ENCODE measurements around the gene TMEM167B.

DNA sequence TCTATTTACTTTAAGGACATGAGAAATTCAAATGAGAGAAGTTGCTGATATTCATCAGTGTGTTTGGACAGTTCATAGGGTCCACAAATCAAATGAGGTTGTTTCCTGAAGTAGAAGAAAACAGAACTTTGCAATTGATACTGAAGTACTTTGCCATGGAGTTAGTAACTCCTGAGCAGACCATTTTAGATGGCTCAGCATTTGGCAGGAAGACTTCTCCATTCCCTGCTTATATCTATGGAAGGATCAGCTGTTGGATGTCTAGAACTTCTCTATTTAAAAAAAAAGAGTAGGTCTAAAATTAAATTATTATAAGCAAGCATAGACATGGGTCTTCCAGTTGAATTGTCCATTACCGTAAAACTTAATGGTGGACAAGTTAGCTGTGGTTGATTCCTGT is 5.1 kb downstream of the TMEM167B start:
- TF ChIP-seq, protein P1, sequence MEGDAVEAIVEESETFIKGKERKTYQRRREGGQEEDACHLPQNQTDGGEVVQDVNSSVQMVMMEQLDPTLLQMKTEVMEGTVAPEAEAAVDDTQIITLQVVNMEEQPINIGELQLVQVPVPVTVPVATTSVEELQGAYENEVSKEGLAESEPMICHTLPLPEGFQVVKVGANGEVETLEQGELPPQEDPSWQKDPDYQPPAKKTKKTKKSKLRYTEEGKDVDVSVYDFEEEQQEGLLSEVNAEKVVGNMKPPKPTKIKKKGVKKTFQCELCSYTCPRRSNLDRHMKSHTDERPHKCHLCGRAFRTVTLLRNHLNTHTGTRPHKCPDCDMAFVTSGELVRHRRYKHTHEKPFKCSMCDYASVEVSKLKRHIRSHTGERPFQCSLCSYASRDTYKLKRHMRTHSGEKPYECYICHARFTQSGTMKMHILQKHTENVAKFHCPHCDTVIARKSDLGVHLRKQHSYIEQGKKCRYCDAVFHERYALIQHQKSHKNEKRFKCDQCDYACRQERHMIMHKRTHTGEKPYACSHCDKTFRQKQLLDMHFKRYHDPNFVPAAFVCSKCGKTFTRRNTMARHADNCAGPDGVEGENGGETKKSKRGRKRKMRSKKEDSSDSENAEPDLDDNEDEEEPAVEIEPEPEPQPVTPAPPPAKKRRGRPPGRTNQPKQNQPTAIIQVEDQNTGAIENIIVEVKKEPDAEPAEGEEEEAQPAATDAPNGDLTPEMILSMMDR (IDR thresholded peaks at IDR 0.05): no peak
- TF ChIP-seq, protein P2, sequence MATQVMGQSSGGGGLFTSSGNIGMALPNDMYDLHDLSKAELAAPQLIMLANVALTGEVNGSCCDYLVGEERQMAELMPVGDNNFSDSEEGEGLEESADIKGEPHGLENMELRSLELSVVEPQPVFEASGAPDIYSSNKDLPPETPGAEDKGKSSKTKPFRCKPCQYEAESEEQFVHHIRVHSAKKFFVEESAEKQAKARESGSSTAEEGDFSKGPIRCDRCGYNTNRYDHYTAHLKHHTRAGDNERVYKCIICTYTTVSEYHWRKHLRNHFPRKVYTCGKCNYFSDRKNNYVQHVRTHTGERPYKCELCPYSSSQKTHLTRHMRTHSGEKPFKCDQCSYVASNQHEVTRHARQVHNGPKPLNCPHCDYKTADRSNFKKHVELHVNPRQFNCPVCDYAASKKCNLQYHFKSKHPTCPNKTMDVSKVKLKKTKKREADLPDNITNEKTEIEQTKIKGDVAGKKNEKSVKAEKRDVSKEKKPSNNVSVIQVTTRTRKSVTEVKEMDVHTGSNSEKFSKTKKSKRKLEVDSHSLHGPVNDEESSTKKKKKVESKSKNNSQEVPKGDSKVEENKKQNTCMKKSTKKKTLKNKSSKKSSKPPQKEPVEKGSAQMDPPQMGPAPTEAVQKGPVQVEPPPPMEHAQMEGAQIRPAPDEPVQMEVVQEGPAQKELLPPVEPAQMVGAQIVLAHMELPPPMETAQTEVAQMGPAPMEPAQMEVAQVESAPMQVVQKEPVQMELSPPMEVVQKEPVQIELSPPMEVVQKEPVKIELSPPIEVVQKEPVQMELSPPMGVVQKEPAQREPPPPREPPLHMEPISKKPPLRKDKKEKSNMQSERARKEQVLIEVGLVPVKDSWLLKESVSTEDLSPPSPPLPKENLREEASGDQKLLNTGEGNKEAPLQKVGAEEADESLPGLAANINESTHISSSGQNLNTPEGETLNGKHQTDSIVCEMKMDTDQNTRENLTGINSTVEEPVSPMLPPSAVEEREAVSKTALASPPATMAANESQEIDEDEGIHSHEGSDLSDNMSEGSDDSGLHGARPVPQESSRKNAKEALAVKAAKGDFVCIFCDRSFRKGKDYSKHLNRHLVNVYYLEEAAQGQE (IDR thresholded peaks at IDR 0.05; ENCODE audit: insufficient read depth in 1 of 2, low read depth in 2 of 2, low read length in 1 of 2): no peak
- TF ChIP-seq TCF7L2 (IDR thresholded peaks at IDR 0.05; ENCODE audit: low read depth, low read length) (no peak), POLR2AphosphoS5 (IDR thresholded peaks at IDR 0.05; ENCODE audit: low read depth, low read length) (no peak)
